H1 (cell line): ENCODE data around the gene DLX2. TPM values are rescaled to one million over a fixed set of nuclear protein-coding genes. Genes with fewer than 3 reads are reported as not detected.

Experiments
- CTCF ChIA-PET: fragments of 300-600 bp; sonication (Branson Sonifier 250); formaldehyde crosslinking; loops from one replicate; lab custom pipeline; 2021; ENCODE audit not compliant: partially characterized antibody; lab: Charles Lee
- POLR2A ChIA-PET: fragments of 300-600 bp; sonication (Branson Sonifier 250); formaldehyde crosslinking; loops from one replicate; lab custom pipeline; 2021; ENCODE audit warnings: inconsistent platforms; ENCODE audit not compliant: partially characterized antibody; lab: Charles Lee
- DNase-seq, 2 experiments: peaks; one replicate each; pipeline versions ENCODE4 v3.0.0 to v3.0.0-alpha.2; 2010 to 2022; ENCODE audit warnings: low spot score in 2 of 2, low read depth in 1 of 2, mixed read lengths in 1 of 2
- FAIRE-seq: peaks from 2 replicates; lab custom pipeline; 2011; peaks lifted over from hg19 to GRCh38; lab: Jason Lieb, UNC
- H2AFZ ChIP-seq: 2 replicates; pipeline ENCODE4 v1.8.1; 2012; ENCODE audit warnings: low read length, inconsistent platforms
- H2AK5ac ChIP-seq: 2 replicates; pipeline ENCODE4 v1.6.1; 2013; ENCODE audit warnings: low read depth, low read length
- H2BK120ac ChIP-seq: replicated peaks from 2 replicates; pipeline ENCODE3; 2013; ENCODE audit warnings: low read depth, low read length, inconsistent platforms
- H2BK12ac ChIP-seq: 2 replicates; pipeline ENCODE4 v1.6.1; 2013; ENCODE audit warnings: low read depth, low read length
- H2BK15ac ChIP-seq: 2 replicates; pipeline ENCODE4 v1.6.1; 2013; ENCODE audit warnings: low read length
- H2BK20ac ChIP-seq: 2 replicates; pipeline ENCODE4 v1.6.1; 2013; ENCODE audit warnings: low read length
- H2BK5ac ChIP-seq: 2 replicates; pipeline ENCODE4 v1.6.1; 2013; ENCODE audit warnings: low read depth, low read length
- H3K14ac ChIP-seq: 2 replicates; pipeline ENCODE4 v1.6.1; 2013; ENCODE audit warnings: inconsistent platforms; ENCODE audit not compliant: insufficient read length
- H3K18ac ChIP-seq: 2 replicates; pipeline ENCODE4 v1.6.1; 2013; ENCODE audit warnings: low read length; ENCODE audit errors: extremely low read depth
- H3K23ac ChIP-seq: 2 replicates; pipeline ENCODE4 v1.6.1; 2013; ENCODE audit warnings: inconsistent platforms; ENCODE audit not compliant: insufficient read length
- H3K23me2 ChIP-seq: 2 replicates; pipeline ENCODE4 v1.6.1; 2013; ENCODE audit warnings: low read depth, low read length
- H3K27ac ChIP-seq: 2 replicates; pipeline ENCODE4 v1.6.1; 2011; ENCODE audit warnings: low read depth, low read length, inconsistent platforms
- H3K27me3 ChIP-seq, 4 experiments: replicated peaks in 1 of 4; 1 replicate in 1 of 4; 2 replicates in 3 of 4; pipeline versions ENCODE4 v1.6.1 to v1.8.1; 2011 to 2013; ENCODE audit warnings: low read length in 3 of 4, mild to moderate bottlenecking in 3 of 4, inconsistent platforms in 2 of 4, mixed read lengths in 2 of 4, moderate library complexity in 1 of 4; ENCODE audit not compliant: control insufficient read depth in 3 of 4, insufficient read depth in 3 of 4; ENCODE audit errors: extremely low read depth in 1 of 4
- H3K36me3 ChIP-seq, 4 experiments: 2 replicates each; pipeline versions ENCODE4 v1.6.1 to v1.8.1; 2011 to 2013; ENCODE audit warnings: mild to moderate bottlenecking in 4 of 4, low read length in 3 of 4, moderate library complexity in 2 of 4, control low read depth in 1 of 4, inconsistent platforms in 1 of 4; ENCODE audit not compliant: insufficient read depth in 4 of 4, control insufficient read depth in 2 of 4
- H3K4ac ChIP-seq: replicated peaks from 2 replicates; pipeline ENCODE3; 2013; ENCODE audit warnings: low read length, low read depth, mixed read lengths, inconsistent platforms; ENCODE audit not compliant: insufficient read length
- H3K4me1 ChIP-seq, 4 experiments: replicated peaks in 1 of 4; 1 replicate in 1 of 4; 2 replicates in 3 of 4; pipeline versions ENCODE4 v1.6.1 to v1.8.1; 2011 to 2013; ENCODE audit warnings: low read length in 3 of 4, inconsistent platforms in 2 of 4, mixed read lengths in 1 of 4; ENCODE audit not compliant: insufficient read depth in 4 of 4, control insufficient read depth in 3 of 4
- H3K4me2 ChIP-seq, 2 experiments: 2 replicates each; pipeline versions ENCODE4 v1.6.1 to v1.8.1; 2011 to 2013; ENCODE audit warnings: low read depth in 2 of 2, low read length in 2 of 2, control low read depth in 1 of 2, inconsistent platforms in 1 of 2, mild to moderate bottlenecking in 1 of 2; ENCODE audit not compliant: insufficient read depth in 1 of 2
- H3K4me3 ChIP-seq, 4 experiments: fragments of 200-600, 300-600 bp in 1 of 4; sonication (generic), shearing (Covaris generic), sonication (Bioruptor Twin) in 1 of 4; 2 replicates each; pipeline versions ENCODE4 v1.5.1 to v1.8.1; 2011 to 2016; ENCODE audit warnings: low read length in 4 of 4, low read depth in 3 of 4, control low read depth in 2 of 4, inconsistent platforms in 2 of 4, mild to moderate bottlenecking in 2 of 4, mixed read lengths in 1 of 4, moderate library complexity in 1 of 4; ENCODE audit not compliant: insufficient read depth in 2 of 4; ENCODE audit errors: extremely low read depth in 1 of 4
- H3K56ac ChIP-seq: replicated peaks from 2 replicates; pipeline ENCODE3; 2013; ENCODE audit warnings: low read depth, mild to moderate bottlenecking, mixed read lengths, low read length, inconsistent platforms; ENCODE audit not compliant: insufficient read length
- H3K79me1 ChIP-seq: 2 replicates; pipeline ENCODE4 v1.6.1; 2013; ENCODE audit warnings: low read depth, low read length, control low read depth
- H3K79me2 ChIP-seq, 2 experiments: 2 replicates each; pipeline versions ENCODE4 v1.6.1 to v1.8.1; 2012 to 2013; ENCODE audit warnings: low read length in 2 of 2, mild to moderate bottlenecking in 2 of 2, inconsistent platforms in 1 of 2; ENCODE audit not compliant: insufficient read depth in 2 of 2, control insufficient read depth in 1 of 2
- H3K9ac ChIP-seq, 4 experiments: replicated peaks in 1 of 4; 1 replicate in 1 of 4; 2 replicates in 3 of 4; pipeline versions ENCODE4 v1.6.1 to v1.8.1; 2011 to 2013; ENCODE audit warnings: low read depth in 3 of 4, low read length in 3 of 4, control low read depth in 2 of 4, mild to moderate bottlenecking in 2 of 4, moderate library complexity in 2 of 4, inconsistent platforms in 1 of 4; ENCODE audit errors: extremely low read depth in 1 of 4
- H3K9me3 ChIP-seq, 2 experiments: 2 replicates each; pipeline versions ENCODE4 v1.6.1 to v1.8.1; 2012 to 2013; ENCODE audit warnings: mild to moderate bottlenecking in 2 of 2, moderate library complexity in 2 of 2, control low read depth in 1 of 2, inconsistent platforms in 1 of 2, low read depth in 1 of 2, low read length in 1 of 2, mixed read lengths in 1 of 2; ENCODE audit not compliant: insufficient read depth in 2 of 2
- H4K20me1 ChIP-seq, 2 experiments: replicated peaks in 1 of 2; 2 replicates each; pipeline versions ENCODE3 to v1.8.1; 2011 to 2013; ENCODE audit warnings: inconsistent platforms in 2 of 2, low read length in 2 of 2, mild to moderate bottlenecking in 1 of 2; ENCODE audit not compliant: insufficient read depth in 2 of 2, control insufficient read depth in 1 of 2
- H4K5ac ChIP-seq: 2 replicates; pipeline ENCODE4 v1.6.1; 2013; ENCODE audit warnings: low read length, low read depth, mixed read lengths, inconsistent platforms; ENCODE audit not compliant: insufficient read length
- H4K8ac ChIP-seq: 2 replicates; pipeline ENCODE4 v1.8.0; 2013; ENCODE audit warnings: mild to moderate bottlenecking, moderate library complexity, low read length, inconsistent platforms; ENCODE audit not compliant: insufficient read depth; ENCODE audit errors: extremely low read depth
- H4K91ac ChIP-seq: replicated peaks from 2 replicates; pipeline ENCODE3; 2013; ENCODE audit warnings: low read length, mixed read lengths, inconsistent platforms; ENCODE audit not compliant: insufficient read length
- BACH1 ChIP-seq: IDR thresholded peaks from 2 replicates; pipeline ENCODE4 v1.6.1; 2012; ENCODE audit warnings: low read length, improper control_type of control experiment
- EZH2 ChIP-seq: fragments of 200-600 bp; sonication (generic); IDR thresholded peaks from 2 replicates; pipeline ENCODE4 v1.7.1; 2012; ENCODE audit warnings: low read depth, mild to moderate bottlenecking, moderate library complexity, low read length, inconsistent platforms; ENCODE audit not compliant: severe bottlenecking
- KDM1A ChIP-seq: fragments of 200-600, 300-600 bp; sonication (generic); IDR thresholded peaks from 2 replicates; pipeline ENCODE4 v1.7.1; 2016; ENCODE audit warnings: mild to moderate bottlenecking, low read length, borderline replicate concordance
- KDM4A ChIP-seq: IDR thresholded peaks from one replicate; pipeline ENCODE4 v1.7.1; 2012; ENCODE audit warnings: low read depth, mild to moderate bottlenecking, moderate library complexity, low read length, inconsistent platforms; ENCODE audit not compliant: severe bottlenecking
- RFX5 ChIP-seq: IDR thresholded peaks from 2 replicates; pipeline ENCODE4 v1.6.1; 2011; ENCODE audit warnings: low read depth, low read length, improper control_type of control experiment, borderline replicate concordance
- RNF2 ChIP-seq: fragments of 200-900, 300-1000 bp; sonication (generic); IDR thresholded peaks from 2 replicates; pipeline ENCODE4 v1.7.1; 2016; ENCODE audit warnings: borderline replicate concordance, low read depth, mild to moderate bottlenecking, antibody characterized with exemption, low read length; ENCODE audit not compliant: poor library complexity, severe bottlenecking; ENCODE audit errors: missing control alignments
- SUZ12 ChIP-seq: fragments of 200-600 bp; sonication (generic); IDR thresholded peaks from 2 replicates; pipeline ENCODE4 v1.6.1; 2012; ENCODE audit warnings: mild to moderate bottlenecking, inconsistent platforms, low read length, moderate library complexity, mixed read lengths
- WGBS, 2 experiments: shearing (Covaris generic) in 1 of 2; methylation state at CpG; one replicate each; pipeline versions ENCODE4 v1.1.6 to v1.1.7; 2013 to 2015; ENCODE audit warnings: low lambda C conversion rate in 2 of 2, mixed read lengths in 2 of 2, inconsistent platforms in 1 of 2, low coverage in 1 of 2, missing lambda C conversion rate in 1 of 2; ENCODE audit not compliant: insufficient replicate concordance in 2 of 2, insufficient coverage in 1 of 2, insufficient read length in 1 of 2; ENCODE audit errors: extremely low coverage in 1 of 2, missing lambda C conversion rate in 1 of 2; 5-methylcytosine and 5-hydroxymethylcytosine counted together
- polyA plus RNA-seq, 7 experiments: library from polyadenylated mRNA; depleted of rRNA in 3 of 7; stranded (reverse) in 5 of 7; unstranded in 2 of 7; fragments of >200 nt in 5 of 7; fragments of 200-250 nt in 2 of 7; gene quantifications; 1 replicate in 5 of 7; 2 replicates in 1 of 7; 4 replicates in 1 of 7; pipeline versions ENCODE4 v1.2.1 to v1.2.3, GENCODE V29; 2011 to 2013; ENCODE audit warnings: missing spikeins in 2 of 7, mixed read lengths in 2 of 7
- total RNA-seq: library from RNA; stranded (reverse); fragmentation: NEBNext Ultra II Directional; extraction: Animal tissue kit (Norgen Biotek cat#: 25700); gene quantifications from 2 replicates; pipeline ENCODE4 v1.2.1, GENCODE V29; 2021
- TF ChIP-seq, protein P1 (sequence below): IDR thresholded peaks from 2 replicates; pipeline ENCODE4 v1.6.1; 2011; ENCODE audit warnings: low read length, improper control_type of control experiment

The DLX2 gene
- total and polyA plus RNA-seq, 2 of the 8 experiments (the other 6 are each of a cell fraction or from before 2014, with no cell fraction given) = 0.45 TPM; not detected in 1

DNA sequence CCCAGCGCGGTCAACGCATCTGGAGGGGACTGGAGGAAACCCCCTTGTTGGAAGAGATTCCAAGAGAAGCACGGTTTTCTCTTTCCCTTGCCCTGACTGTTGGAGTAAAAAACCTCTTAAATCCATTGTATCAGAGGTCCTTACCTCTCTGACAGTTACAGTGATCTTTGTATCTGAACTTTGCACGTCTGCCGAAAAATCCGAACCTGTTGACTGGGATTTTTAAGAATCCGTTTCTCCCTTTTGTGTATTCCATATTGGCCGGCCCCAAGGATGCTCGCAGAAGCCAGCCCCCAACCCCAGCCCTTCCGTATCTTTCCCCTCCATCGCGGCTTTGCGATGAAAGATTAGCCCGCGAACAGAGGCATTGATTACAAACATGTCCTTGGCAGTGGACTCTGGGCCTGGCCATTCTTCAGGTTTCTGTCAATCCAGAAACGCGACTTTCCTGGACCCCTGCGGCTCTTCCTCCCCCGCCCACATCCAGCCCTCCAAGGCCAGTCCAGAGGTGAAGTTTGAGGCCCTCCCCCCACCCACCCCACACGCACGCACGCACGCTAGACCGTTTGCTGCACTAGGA lies 22.0 kb downstream of the DLX2 start:
- Histone ChIP-seq H2AFZ (no peak overlapping the region), H2BK12ac (peak overlapping the region; percentile 87; the same call in 1 of the 2 replicates), H2BK15ac (peak overlapping the region; percentile 16; the same call in 1 of the 2 replicates), H2BK20ac (no peak overlapping the region), H3K9ac (no peak overlapping the region), H3K4ac (no peak overlapping the region), H4K91ac (no peak overlapping the region), H3K4me3 (peak overlapping the region in 3 of 4 experiments; percentile 20 to 42 (median 30); a peak in 4 of 8 replicates), H3K27me3 (peaks cover 68 to 81% (median 76%) of the 10 kb centered on the region in 4 experiments), H4K5ac (no peak overlapping the region), H3K9me3 (no peaks in the 10 kb centered on the region), H3K23ac (no peak overlapping the region), H3K18ac (no peak overlapping the region), H3K56ac (no peak overlapping the region), H3K36me3 (no peaks in the 10 kb centered on the region), H3K79me2 (no peaks in the 10 kb centered on the region), H3K23me2 (peaks cover 11% of the 10 kb centered on the region; the same call in 1 of the 2 replicates), H3K14ac (no peak overlapping the region), H3K4me2 (peak overlapping the region; percentile 51 to 64), H3K79me1 (no peaks in the 10 kb centered on the region), H4K20me1 (peaks cover 18 to 35% of the 10 kb centered on the region in 2 experiments), H2BK120ac (no peak overlapping the region), H3K27ac (no peak overlapping the region), H2AK5ac (0 out of 2 replicates have a peak overlapping the region, but pooled peaks have one; percentile 32), H2BK5ac (no peak overlapping the region), H3K4me1 (peaks cover 2 to 33% (median 16%) of the 10 kb centered on the region in 4 experiments), H4K8ac (no peak overlapping the region; the same call in none of the 2 replicates)
- TF ChIP-seq RFX5 (no peak), BACH1 (no peak), SUZ12 (peak; percentile 36), KDM4A (peak; percentile 2), RNF2 (peak; percentile 24), KDM1A (no peak), EZH2 (peak; percentile 49)
- TF ChIP-seq, protein P1, sequence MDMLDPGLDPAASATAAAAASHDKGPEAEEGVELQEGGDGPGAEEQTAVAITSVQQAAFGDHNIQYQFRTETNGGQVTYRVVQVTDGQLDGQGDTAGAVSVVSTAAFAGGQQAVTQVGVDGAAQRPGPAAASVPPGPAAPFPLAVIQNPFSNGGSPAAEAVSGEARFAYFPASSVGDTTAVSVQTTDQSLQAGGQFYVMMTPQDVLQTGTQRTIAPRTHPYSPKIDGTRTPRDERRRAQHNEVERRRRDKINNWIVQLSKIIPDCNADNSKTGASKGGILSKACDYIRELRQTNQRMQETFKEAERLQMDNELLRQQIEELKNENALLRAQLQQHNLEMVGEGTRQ = no peak
- ChIA-PET POLR2A (interaction anchor here (1.0 to 14.0 kb wide), 5 partner anchors 9 to 83 kb away, joined by 3 to 184 read pairs (median 4); partner anchors contain the start of gene DLX2), CTCF (interaction anchor here (0.5 to 2.6 kb wide), 8 partner anchors 10 to 377 kb away, joined by 4 to 19 read pairs (median 5); no protein-coding TSS in a partner anchor)
- FAIRE-seq (no peak), DNase-seq (no peak)
- 8% methylated on average over 16 of the region's 25 CpGs; no CpG with 5 or more reads in 1 of the 2 experiments for WGBS, 2 experiments
